Mucosa of rectum (tissue), 2 donors: ENCODE measurements around the gene R3HCC1L.
"Not testable (repeated sequence)": the region's sequence is repeated elsewhere in the genome, so short reads cannot be mapped to it uniquely, and the experiment has no call there.

Source experiments
- H3K27ac ChIP-seq, 2 donors: one replicate each; pipeline ENCODE4 v1.7.0; 2013; ENCODE audit warnings: inconsistent platforms in 2 of 2, low read depth in 2 of 2, low read length in 2 of 2
- H3K27me3 ChIP-seq, 2 donors: one replicate each; pipeline ENCODE4 v1.7.0; 2013; ENCODE audit warnings: low read length in 2 of 2; ENCODE audit not compliant: control insufficient read depth in 2 of 2, insufficient read depth in 2 of 2
- H3K36me3 ChIP-seq, 2 donors: one replicate each; pipeline ENCODE4 v1.7.0; 2013; ENCODE audit warnings: low read length in 2 of 2; ENCODE audit not compliant: control insufficient read depth in 2 of 2, insufficient read depth in 2 of 2
- H3K4me1 ChIP-seq, 2 donors: one replicate each; pipeline ENCODE4 v1.7.0; 2013; ENCODE audit warnings: low read length in 2 of 2, mild to moderate bottlenecking in 1 of 2; ENCODE audit not compliant: control insufficient read depth in 2 of 2, insufficient read depth in 2 of 2
- H3K4me3 ChIP-seq, 2 donors: one replicate each; pipeline ENCODE4 v1.7.0; 2013; ENCODE audit warnings: low read length in 2 of 2
- H3K9ac ChIP-seq, 2 donors: one replicate each; pipeline ENCODE4 v1.7.0; 2013; ENCODE audit warnings: low read length in 2 of 2, low read depth in 1 of 2, mild to moderate bottlenecking in 1 of 2
- H3K9me3 ChIP-seq, 2 donors: one replicate each; pipeline ENCODE4 v1.7.0; 2013; ENCODE audit warnings: low read length in 2 of 2; ENCODE audit not compliant: control insufficient read depth in 2 of 2
- donor health status: healthy.
- donor health status: Normal muscosa, but diverticular disease.

The R3HCC1L gene

GRCh38 chr10:98223874-98224273, 89.4 kb downstream of the R3HCC1L start:
- no peaks in the 10 kb centered on the region for H3K27me3 ChIP-seq
- H3K9ac ChIP-seq = no peak overlapping the region
- H3K4me3 ChIP-seq = no peak overlapping the region
- H3K27ac ChIP-seq = no peak overlapping the region
- no peaks in the 10 kb centered on the region for H3K9me3 ChIP-seq
- no peaks in the 10 kb centered on the region for H3K4me1 ChIP-seq
- H3K36me3 ChIP-seq = no peaks in the 10 kb centered on the region

- no peak overlapping the region for H3K4me3 ChIP-seq
- H3K9me3 ChIP-seq = no peaks in the 10 kb centered on the region
- H3K27me3 ChIP-seq = no peaks in the 10 kb centered on the region
- H3K9ac ChIP-seq = no peak overlapping the region
- H3K4me1 ChIP-seq = no peaks in the 10 kb centered on the region
- no peak overlapping the region for H3K27ac ChIP-seq
- H3K36me3 ChIP-seq = no peaks in the 10 kb centered on the region
Observed at GRCh38 chr10:98224509-98224908, 90.1 kb downstream of the R3HCC1L start.

GRCh38 chr10:98224996-98225395, 90.5 kb downstream of the R3HCC1L start:
- Histone ChIP-seq H3K27me3 (no peaks in the 10 kb centered on the region), H3K9ac (no peak overlapping the region), H3K27ac (no peak overlapping the region), H3K9me3 (no peaks in the 10 kb centered on the region), H3K36me3 (no peaks in the 10 kb centered on the region), H3K4me3 (no peak overlapping the region), H3K4me1 (no peaks in the 10 kb centered on the region)

GRCh38 chr10:98226508-98227144, 92.2 kb downstream of the R3HCC1L start:
- no peaks in the 10 kb centered on the region for H3K27me3 ChIP-seq
- H3K27ac ChIP-seq = no peak overlapping the region
- H3K4me1 ChIP-seq = no peaks in the 10 kb centered on the region
- H3K9ac ChIP-seq = no peak overlapping the region
- H3K4me3 ChIP-seq = no peak overlapping the region
- H3K36me3 ChIP-seq = peaks cover 0 to 3% of the 10 kb centered on the region in 2 donors
- no peaks in the 10 kb centered on the region for H3K9me3 ChIP-seq

GRCh38 chr10:98227713-98228112, 93.3 kb downstream of the R3HCC1L start:
- not testable (repeated sequence) for H3K4me1 ChIP-seq, H3K27ac ChIP-seq, H3K9ac ChIP-seq, H3K9me3 ChIP-seq, H3K27me3 ChIP-seq, H3K4me3 ChIP-seq, H3K36me3 ChIP-seq

GRCh38 chr10:98228266-98228665, 93.8 kb downstream of the R3HCC1L start:
- not testable (repeated sequence) for H3K9ac ChIP-seq, H3K27ac ChIP-seq, H3K4me1 ChIP-seq, H3K4me3 ChIP-seq, H3K36me3 ChIP-seq, H3K9me3 ChIP-seq, H3K27me3 ChIP-seq

GRCh38 chr10:98231417-98231816, 97.0 kb downstream of the R3HCC1L start:
- no peaks in the 10 kb centered on the region for H3K4me1 ChIP-seq
- no peak overlapping the region for H3K27ac ChIP-seq
- no peaks in the 10 kb centered on the region for H3K27me3 ChIP-seq
- H3K9ac ChIP-seq = no peak overlapping the region
- H3K4me3 ChIP-seq = no peak overlapping the region
- no peaks in the 10 kb centered on the region for H3K9me3 ChIP-seq
- peaks cover 23 to 28% of the 10 kb centered on the region in 2 donors for H3K36me3 ChIP-seq

GRCh38 chr10:98235846-98236245, 101.4 kb downstream of the R3HCC1L start:
- Histone ChIP-seq H3K36me3 (peaks cover 39 to 41% of the 10 kb centered on the region in 2 donors), H3K9me3 (no peaks in the 10 kb centered on the region), H3K27ac (no peak overlapping the region), H3K9ac (no peak overlapping the region), H3K4me3 (no peak overlapping the region), H3K27me3 (no peaks in the 10 kb centered on the region), H3K4me1 (no peaks in the 10 kb centered on the region)

- H3K36me3 ChIP-seq = peaks cover 37 to 39% of the 10 kb centered on the region in 2 donors
- H3K4me1 ChIP-seq = no peaks in the 10 kb centered on the region
- no peaks in the 10 kb centered on the region for H3K9me3 ChIP-seq
- H3K9ac ChIP-seq = no peak overlapping the region
- no peak overlapping the region for H3K27ac ChIP-seq
- no peaks in the 10 kb centered on the region for H3K27me3 ChIP-seq
- H3K4me3 ChIP-seq = no peak overlapping the region
Observed at GRCh38 chr10:98236862-98237261, 102.4 kb downstream of the R3HCC1L start.

- no peak overlapping the region for H3K27ac ChIP-seq
- H3K4me1 ChIP-seq = no peaks in the 10 kb centered on the region
- no peaks in the 10 kb centered on the region for H3K9me3 ChIP-seq
- H3K27me3 ChIP-seq = no peaks in the 10 kb centered on the region
- no peak overlapping the region for H3K4me3 ChIP-seq
- H3K9ac ChIP-seq = no peak overlapping the region
- peaks cover 35 to 39% of the 10 kb centered on the region in 2 donors for H3K36me3 ChIP-seq
Observed at GRCh38 chr10:98238391-98238790, 103.9 kb downstream of the R3HCC1L start.

- Histone ChIP-seq H3K36me3 (peaks cover 43 to 44% of the 10 kb centered on the region in 2 donors), H3K27me3 (no peaks in the 10 kb centered on the region), H3K9ac (no peak overlapping the region), H3K4me3 (no peak overlapping the region), H3K9me3 (no peaks in the 10 kb centered on the region), H3K4me1 (no peaks in the 10 kb centered on the region), H3K27ac (no peak overlapping the region)
Observed at GRCh38 chr10:98240524-98240923, 106.1 kb downstream of the R3HCC1L start.
